Upper lobe of right lung (tissue), 1 donor: ENCODE measurements around the gene MAGEB1. TPM values are rescaled to one million over a fixed set of nuclear protein-coding genes. Genes with fewer than 3 reads are reported as not detected.

Experiments
- ATAC-seq: fragments of 200-7000 bp; cut with Tn5 transposase; one replicate; pipeline ENCODE4 v1.9.1; 2020; ENCODE audit warnings: mild to moderate bottlenecking, moderate library complexity
- DNase-seq: peaks from one replicate; pipeline ENCODE4 v3.0.0-alpha.2; 2020
- H3K27ac ChIP-seq: fragments of 200-600 bp; one replicate; pipeline ENCODE4 v1.8.0; 2022
- H3K27me3 ChIP-seq: fragments of 200-600 bp; one replicate; pipeline ENCODE4 v1.8.0; 2022; ENCODE audit warnings: mild to moderate bottlenecking
- H3K36me3 ChIP-seq: fragments of 200-600 bp; one replicate; pipeline ENCODE4 v1.8.0; 2022
- H3K4me1 ChIP-seq: fragments of 200-600 bp; one replicate; pipeline ENCODE4 v1.8.0; 2022
- H3K4me3 ChIP-seq: fragments of 200-600 bp; one replicate; pipeline ENCODE4 v1.8.0; 2022; ENCODE audit warnings: mild to moderate bottlenecking
- H3K9me3 ChIP-seq: fragments of 200-600 bp; one replicate; pipeline ENCODE4 v1.8.0; 2022
- intact Hi-C: fragments of 100-400 bp; cut with DNase I; formaldehyde crosslinking; loops from one replicate; pipeline ENCODE4 v1.11.0; 2022
- total RNA-seq: library from RNA; stranded (reverse); fragmentation: NEBNext Ultra II Directional; extraction: Animal tissue kit (Norgen Biotek cat#: 25700); gene quantifications from one replicate; pipeline ENCODE4 v1.2.1, GENCODE V29; 2021
- TF ChIP-seq, protein P1 (sequence below): fragments of 200-600 bp; IDR thresholded peaks from one replicate; pipeline ENCODE4 v1.8.0; 2022; ENCODE audit warnings: antibody characterized with exemption
- donor health status: DM: no; HTN: yes; CAD: no; lungs with severe emphysema.

The MAGEB1 gene
- total RNA-seq, 1 donor from 2014 or later, result not detected

DNA sequence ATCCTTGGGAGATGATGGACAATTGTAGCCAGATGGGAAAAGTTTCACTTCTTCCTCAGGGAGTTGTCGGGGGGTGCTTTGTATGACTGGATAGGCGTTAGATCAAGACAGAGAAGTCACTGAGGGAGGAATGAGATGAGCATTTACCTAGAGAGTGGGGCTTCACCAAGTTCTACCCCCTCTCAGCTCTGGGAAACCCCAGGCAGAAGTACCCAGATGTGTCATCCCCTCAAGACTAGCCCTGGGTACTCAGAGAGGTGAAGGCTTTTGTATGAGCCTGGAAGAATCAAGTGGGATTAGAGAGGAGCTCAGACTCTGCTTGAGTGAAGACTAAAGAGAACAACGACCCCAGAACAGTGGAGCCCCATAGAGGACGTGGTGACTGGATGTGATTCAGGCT, 1.9 kb downstream of the MAGEB1 start:
- Histone ChIP-seq H3K27ac (no peak overlapping the region), H3K4me1 (no peaks in the 10 kb centered on the region), H3K36me3 (no peaks in the 10 kb centered on the region), H3K9me3 (no peaks in the 10 kb centered on the region), H3K4me3 (no peak overlapping the region), H3K27me3 (no peaks in the 10 kb centered on the region)
- TF ChIP-seq, protein P1, sequence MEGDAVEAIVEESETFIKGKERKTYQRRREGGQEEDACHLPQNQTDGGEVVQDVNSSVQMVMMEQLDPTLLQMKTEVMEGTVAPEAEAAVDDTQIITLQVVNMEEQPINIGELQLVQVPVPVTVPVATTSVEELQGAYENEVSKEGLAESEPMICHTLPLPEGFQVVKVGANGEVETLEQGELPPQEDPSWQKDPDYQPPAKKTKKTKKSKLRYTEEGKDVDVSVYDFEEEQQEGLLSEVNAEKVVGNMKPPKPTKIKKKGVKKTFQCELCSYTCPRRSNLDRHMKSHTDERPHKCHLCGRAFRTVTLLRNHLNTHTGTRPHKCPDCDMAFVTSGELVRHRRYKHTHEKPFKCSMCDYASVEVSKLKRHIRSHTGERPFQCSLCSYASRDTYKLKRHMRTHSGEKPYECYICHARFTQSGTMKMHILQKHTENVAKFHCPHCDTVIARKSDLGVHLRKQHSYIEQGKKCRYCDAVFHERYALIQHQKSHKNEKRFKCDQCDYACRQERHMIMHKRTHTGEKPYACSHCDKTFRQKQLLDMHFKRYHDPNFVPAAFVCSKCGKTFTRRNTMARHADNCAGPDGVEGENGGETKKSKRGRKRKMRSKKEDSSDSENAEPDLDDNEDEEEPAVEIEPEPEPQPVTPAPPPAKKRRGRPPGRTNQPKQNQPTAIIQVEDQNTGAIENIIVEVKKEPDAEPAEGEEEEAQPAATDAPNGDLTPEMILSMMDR, result no peak
- intact Hi-C loops, result no loop called here
- ATAC-seq (no peak), DNase-seq (no peak)

DNA sequence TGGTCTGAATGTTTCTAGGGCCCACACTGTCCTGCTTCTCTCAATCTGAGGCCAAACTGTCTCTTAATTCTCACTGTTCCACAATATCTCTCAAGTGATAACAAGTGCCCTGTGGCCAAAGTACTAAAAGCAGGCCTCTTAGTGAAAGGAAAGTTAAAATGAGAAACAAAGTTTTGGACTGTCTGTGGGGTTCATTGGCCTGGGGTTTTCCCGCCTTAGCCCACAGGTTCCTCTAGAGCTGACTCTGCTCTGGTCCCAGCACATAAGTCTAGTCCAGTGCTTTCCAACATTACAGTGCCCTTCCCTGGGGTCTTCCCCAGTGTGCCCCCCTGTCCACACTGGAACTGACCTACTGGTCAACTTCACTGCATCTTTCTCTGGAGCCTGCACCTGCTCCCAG, 6.3 kb downstream of the MAGEB1 start:
- no peaks in the 10 kb centered on the region for H3K36me3 ChIP-seq
- no peak for ATAC-seq
- H3K27me3 ChIP-seq, result no peaks in the 10 kb centered on the region
- intact Hi-C loops, result no loop called here
- H3K4me1 ChIP-seq, result no peaks in the 10 kb centered on the region
- no peak overlapping the region for H3K27ac ChIP-seq
- TF ChIP-seq, protein P1, result no peak
- no peaks in the 10 kb centered on the region for H3K9me3 ChIP-seq
- no peak for DNase-seq
- H3K4me3 ChIP-seq, result no peak overlapping the region

DNA sequence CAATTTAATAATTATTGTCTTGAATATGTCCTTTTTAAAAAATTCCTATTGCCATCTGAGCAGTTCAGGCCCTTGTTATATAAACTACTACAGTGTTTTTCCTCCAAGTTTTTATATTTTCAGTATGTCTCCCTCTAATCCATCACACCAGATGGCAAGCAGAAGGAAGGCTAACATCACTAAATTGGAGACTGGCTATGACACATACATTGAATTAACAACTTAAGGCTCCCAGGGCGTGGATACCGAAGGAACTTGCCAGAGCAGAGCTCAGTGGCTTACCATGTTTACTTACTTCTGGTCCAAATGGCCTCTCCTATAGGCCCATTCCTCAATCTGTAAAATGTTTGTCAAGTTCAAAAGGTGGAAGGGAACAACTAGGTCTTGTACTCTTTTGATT, 13.0 kb downstream of the MAGEB1 start:
- TF ChIP-seq, protein P1, result no peak
- intact Hi-C loops, result no loop called here
- no peaks in the 10 kb centered on the region for H3K4me1 ChIP-seq
- H3K9me3 ChIP-seq, result no peaks in the 10 kb centered on the region
- no peak overlapping the region for H3K27ac ChIP-seq
- H3K36me3 ChIP-seq, result no peaks in the 10 kb centered on the region
- no peaks in the 10 kb centered on the region for H3K27me3 ChIP-seq
- no peak for DNase-seq
- no peak overlapping the region for H3K4me3 ChIP-seq
- no peak for ATAC-seq

DNA sequence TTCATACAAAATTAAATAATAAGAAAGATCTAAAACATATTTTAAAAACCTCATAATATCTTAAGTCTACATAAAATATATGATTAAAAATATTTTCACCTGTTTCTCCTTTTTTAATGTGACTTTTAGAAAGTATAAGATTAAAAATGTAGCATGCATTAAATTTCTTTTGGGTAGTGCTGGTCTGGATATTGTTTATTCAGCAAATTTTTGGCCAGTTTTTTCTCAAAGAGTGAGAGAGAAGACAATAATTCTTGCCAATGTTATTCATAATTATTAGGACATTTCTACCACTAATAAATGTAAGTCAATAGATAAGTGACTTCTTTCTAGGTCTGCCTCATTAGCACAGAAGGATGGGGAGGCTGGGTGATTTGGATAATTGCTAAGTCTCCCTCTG, 14.1 kb downstream of the MAGEB1 start:
- TF ChIP-seq, protein P1, result no peak
- no peaks in the 10 kb centered on the region for H3K4me1 ChIP-seq
- intact Hi-C loops, result no loop called here
- no peaks in the 10 kb centered on the region for H3K36me3 ChIP-seq
- ATAC-seq, result no peak
- no peak overlapping the region for H3K27ac ChIP-seq
- H3K27me3 ChIP-seq, result no peaks in the 10 kb centered on the region
- DNase-seq, result no peak
- H3K9me3 ChIP-seq, result no peaks in the 10 kb centered on the region
- no peak overlapping the region for H3K4me3 ChIP-seq

DNA sequence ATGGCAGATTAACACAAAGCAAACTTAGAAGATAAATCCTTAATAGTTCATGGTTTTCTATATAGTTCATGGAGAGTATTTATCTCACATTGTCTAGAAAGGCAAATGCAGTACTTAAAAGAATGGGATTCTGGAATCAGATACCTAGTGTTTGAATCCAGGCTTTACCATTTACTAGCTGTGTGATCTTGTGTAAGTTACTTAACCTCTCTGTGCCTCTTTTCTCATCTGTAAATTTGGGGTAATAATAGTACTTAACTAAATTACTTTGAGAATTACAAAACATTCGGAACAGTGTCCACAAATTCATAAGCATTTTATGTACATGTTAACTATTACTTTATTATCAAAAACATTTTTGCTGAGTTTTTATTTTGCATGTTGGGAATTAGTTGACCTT, 15.8 kb downstream of the MAGEB1 start:
- H3K36me3 ChIP-seq, result no peaks in the 10 kb centered on the region
- H3K27ac ChIP-seq, result no peak overlapping the region
- intact Hi-C loops, result no loop called here
- H3K4me3 ChIP-seq, result no peak overlapping the region
- no peaks in the 10 kb centered on the region for H3K27me3 ChIP-seq
- H3K9me3 ChIP-seq, result no peaks in the 10 kb centered on the region
- DNase-seq (no peak), ATAC-seq (no peak)
- H3K4me1 ChIP-seq, result no peaks in the 10 kb centered on the region
- TF ChIP-seq, protein P1, result no peak

DNA sequence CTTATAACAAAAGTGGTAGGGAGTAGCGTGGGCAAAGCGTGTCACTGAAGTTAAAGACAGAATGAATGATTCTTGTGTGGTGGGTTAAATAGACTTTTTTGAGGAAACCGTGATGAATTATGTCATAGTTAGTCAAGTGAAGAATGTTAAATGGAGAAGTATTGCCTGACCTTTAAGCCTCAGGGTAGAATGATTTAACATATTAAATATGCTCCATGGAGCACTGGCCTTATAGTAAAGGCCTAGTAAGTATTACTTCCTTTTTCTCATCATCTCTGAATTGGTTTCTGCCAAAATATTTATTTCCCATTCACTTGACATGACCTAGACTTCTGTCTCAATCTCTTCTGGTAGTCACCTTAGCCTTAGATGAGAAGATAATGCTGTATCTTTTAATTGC, 23.7 kb downstream of the MAGEB1 start:
- Histone ChIP-seq H3K36me3 (no peaks in the 10 kb centered on the region), H3K4me3 (no peak overlapping the region), H3K9me3 (no peaks in the 10 kb centered on the region), H3K4me1 (no peaks in the 10 kb centered on the region), H3K27me3 (no peaks in the 10 kb centered on the region), H3K27ac (no peak overlapping the region)
- ATAC-seq, result no peak
- no peak for DNase-seq
- intact Hi-C loops, result no loop called here
- TF ChIP-seq, protein P1, result no peak
